ENCODE measurements around the gene TNP2.

The TNP2 gene

DNA sequence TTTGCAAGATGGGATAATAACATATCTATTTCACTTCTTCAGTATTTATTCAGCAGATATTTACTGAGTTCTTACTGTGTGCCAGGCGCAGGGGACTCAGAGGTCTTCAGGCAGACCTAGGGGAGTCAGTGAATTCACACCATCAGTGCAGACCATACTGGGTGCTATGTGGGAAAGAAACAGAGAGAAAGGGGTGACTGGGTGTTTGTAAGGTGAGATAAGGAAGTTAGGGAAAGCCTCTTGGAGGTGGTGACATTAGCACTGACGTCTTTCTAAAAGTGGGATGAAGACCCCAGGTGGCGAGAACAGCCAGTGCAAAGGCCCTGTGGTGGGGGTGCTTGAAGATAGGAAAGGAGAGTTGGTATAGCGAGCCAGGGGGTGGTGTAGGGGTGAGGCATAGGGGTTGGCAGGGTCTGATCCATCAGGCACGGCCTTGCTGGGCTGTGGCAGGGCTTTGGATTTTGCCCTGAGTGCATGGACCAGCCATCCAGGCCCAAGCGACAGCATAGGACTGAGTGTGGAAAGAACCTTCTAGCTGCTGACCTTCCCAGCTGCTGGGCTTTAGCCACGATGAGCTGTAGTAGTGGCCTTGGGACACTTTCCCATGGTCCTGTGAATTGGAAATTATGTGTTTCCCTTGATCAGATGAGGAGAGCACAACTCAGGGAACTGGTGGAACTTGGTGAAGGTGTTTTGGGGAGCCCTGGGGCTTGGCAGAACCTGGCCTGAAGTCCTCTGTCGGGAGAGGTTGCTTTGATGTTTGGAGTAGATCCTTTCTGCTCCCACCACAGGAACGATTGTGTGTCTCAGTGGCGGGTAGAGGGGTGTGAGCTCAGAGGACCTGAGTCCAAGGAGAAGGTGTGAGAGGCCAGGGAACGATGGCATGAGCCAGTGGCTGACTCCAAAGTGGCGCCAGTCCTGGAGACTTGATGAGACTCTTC, 9.2 kb downstream of the TNP2 start:
- TF ChIP-seq, protein P1, sequence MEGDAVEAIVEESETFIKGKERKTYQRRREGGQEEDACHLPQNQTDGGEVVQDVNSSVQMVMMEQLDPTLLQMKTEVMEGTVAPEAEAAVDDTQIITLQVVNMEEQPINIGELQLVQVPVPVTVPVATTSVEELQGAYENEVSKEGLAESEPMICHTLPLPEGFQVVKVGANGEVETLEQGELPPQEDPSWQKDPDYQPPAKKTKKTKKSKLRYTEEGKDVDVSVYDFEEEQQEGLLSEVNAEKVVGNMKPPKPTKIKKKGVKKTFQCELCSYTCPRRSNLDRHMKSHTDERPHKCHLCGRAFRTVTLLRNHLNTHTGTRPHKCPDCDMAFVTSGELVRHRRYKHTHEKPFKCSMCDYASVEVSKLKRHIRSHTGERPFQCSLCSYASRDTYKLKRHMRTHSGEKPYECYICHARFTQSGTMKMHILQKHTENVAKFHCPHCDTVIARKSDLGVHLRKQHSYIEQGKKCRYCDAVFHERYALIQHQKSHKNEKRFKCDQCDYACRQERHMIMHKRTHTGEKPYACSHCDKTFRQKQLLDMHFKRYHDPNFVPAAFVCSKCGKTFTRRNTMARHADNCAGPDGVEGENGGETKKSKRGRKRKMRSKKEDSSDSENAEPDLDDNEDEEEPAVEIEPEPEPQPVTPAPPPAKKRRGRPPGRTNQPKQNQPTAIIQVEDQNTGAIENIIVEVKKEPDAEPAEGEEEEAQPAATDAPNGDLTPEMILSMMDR (IDR thresholded peaks at IDR 0.05; ENCODE audit: control insufficient read depth, extremely low read depth, insufficient read depth): no peak
- H3K4me3 ChIP-seq (ENCODE audit: low read depth, low read length): no peak overlapping the region
- no peak for DNase-seq (ENCODE audit: low read depth)

DNA sequence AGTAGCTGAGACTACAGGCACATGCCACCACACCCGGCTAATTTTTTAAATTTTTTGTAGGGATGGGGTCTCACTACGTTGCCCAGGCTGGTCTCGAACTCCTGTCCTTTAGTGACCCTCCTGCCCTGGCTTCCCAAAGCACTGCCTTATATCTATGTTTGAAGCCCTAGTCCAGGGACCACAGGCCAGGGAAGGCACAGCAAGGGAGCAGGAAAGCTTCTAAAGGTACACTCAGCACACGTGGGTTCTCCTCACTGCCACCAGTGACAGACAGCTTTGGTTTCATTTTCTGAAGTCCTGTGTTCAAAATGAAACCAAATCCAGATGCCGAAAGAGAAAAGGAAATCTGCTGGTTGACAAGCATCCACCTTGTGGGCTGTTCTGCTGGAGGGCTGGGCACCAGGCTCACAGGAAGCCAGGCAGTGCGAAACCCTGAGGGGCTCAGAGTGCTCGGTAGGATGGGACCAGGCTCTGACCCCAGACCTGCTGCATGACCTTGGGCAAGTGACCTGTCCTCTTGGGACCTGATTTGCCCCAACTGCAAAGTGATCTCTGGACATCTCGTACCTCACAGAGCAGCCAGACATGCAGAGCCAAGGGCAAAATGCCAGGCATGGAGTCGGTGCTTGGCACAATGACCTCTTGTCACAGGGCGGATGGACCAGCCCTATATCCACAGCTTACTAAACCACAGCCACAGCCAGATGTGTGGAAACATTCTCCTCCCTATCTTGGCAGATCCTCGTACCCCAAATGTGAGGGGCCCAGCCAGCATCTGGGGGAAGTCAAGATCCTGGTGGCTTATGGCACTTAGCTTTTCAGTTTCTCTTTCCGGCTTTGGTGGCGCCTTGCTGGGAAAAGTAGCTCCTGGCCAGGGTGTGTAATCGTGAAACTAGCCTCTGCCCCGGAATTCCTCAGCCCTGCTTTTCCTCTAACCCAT, 10.3 kb downstream of the TNP2 start:
- peak; percentile 10 for DNase-seq (ENCODE audit: low read depth)
- TF ChIP-seq, protein P1 (IDR thresholded peaks at IDR 0.05; ENCODE audit: control insufficient read depth, extremely low read depth, insufficient read depth): no peak
- no peak overlapping the region for H3K4me3 ChIP-seq (ENCODE audit: low read depth, low read length)

DNA sequence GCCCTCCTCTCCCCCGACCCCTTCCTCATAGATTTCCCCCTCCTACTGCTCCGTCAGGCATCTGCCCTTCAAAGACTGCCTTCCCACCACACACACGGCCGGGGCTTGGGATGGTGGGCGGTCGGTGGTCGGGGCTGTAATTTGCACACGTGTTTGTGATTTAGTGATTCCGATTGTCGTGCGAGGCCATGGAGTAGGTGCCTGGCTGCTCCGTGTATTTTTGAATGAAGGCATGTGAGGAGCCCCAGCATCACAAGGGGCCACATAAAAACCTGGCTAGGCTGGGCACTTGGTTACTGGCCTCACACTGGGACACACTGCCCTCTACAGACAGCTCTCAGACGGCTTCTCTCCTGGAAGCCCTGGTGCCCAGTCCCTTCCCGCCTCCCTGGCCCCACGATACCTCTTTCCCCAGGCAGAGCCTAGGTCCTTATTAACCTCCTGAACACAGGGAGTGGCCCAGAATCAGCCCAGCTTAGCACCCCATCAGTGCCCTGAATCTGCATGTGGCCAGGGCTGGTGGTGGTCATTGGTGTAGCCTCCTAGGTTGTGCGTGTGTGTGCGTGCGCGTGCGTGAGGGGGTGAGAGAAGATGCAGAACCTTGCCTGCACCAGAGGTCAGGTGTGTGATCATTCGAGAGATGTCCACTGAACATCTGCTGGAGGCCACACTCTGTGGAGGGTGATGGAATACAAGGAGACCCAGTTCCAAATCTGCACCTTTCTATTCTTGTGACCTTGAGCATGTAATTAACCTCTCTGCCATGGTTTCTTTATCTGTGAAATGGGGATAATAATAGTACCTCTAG, 11.8 kb downstream of the TNP2 start:
- TF ChIP-seq, protein P1 (IDR thresholded peaks at IDR 0.05; ENCODE audit: control insufficient read depth, extremely low read depth, insufficient read depth): peak; percentile 81
- peak; percentile 44 for DNase-seq (ENCODE audit: low read depth)
- peak overlapping the region; percentile 77 for H3K4me3 ChIP-seq (ENCODE audit: low read depth, low read length)

DNA sequence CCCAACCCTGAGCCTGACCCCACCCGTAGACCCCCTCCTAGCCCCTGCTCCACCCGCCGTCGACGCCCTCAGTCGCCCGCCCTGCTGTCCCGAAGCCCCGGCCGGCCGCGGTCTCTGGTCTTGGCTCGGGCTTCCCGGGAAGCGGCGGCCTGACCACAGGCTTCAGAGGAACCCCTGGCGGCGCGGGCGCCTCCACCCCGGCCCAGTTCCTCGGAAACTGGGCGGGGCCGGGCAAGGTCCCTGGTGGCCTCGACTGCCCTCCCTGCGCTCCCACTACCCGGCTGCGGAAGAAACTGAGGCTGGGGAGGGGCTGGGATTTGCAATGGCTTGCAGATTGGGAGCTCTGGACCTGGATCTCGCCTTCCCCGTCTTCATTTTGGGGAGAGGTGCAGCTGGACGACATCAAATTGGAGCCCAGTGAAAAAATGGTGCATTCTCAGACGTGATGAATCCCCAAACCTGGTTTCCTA, 12.4 kb downstream of the TNP2 start:
- no peak for DNase-seq (ENCODE audit: low read depth)
- TF ChIP-seq, protein P1 (IDR thresholded peaks at IDR 0.05; ENCODE audit: control insufficient read depth, extremely low read depth, insufficient read depth): no peak
- peak overlapping the region; percentile 77 for H3K4me3 ChIP-seq (ENCODE audit: low read depth, low read length)

DNA sequence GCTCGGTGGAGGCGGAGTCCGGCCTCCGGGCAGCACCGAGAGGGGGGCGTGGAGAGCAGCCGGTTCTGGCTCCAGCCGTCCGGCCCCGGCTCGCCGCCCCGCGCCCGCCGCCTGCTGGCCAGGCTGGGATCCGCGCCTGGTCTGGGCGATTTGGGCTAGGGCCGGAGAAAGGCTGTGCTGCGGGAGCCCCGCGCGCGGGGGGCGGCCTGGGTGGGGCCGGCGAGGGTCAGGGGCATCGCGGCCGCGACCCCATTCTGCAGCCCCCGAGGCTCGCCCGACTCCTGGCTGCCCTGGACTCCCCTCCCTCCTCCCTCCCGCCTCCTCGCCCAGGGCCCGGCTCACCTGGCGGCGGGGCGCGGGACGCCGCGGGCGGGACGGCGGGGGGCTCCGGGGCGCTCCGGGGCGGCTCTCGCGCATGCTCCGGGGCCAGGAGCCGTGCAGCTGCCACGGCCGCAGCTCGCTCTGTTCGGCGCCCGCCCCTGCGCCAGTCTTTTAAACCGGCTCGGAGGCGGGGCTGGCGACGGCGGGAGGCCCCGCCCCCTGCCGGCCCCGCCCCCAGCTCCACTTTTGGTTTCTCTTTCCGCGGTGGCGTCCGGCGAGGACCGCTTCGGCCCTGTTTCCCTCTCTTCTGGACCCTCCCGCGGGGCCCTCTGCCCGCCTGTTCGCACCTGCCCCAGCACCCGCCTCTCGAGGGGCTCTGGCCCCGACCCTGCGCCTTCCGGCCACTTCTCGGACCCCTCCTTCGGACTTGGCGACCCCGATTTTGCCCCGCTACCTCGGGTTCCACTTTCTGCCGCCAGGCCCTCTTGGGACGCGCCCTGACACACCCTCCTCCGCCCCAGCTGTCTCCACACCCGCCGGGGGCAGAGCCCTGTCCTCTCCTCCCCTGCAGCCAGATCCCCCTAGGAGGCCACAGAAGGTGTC, 13.1 kb downstream of the TNP2 start, which contains the start of gene SOCS1:
Gene SOCS1, minus strand, starts transcription at position 468 of the 924 bp plus-strand sequence. CDS start 726 bp downstream, outside the sequence.
- peak within 1 kb of the TSS; percentile 77 for H3K4me3 ChIP-seq (ENCODE audit: low read depth, low read length)
- DNase-seq (ENCODE audit: low read depth): peak; percentile 7
- TF ChIP-seq, protein P1 (IDR thresholded peaks at IDR 0.05; ENCODE audit: control insufficient read depth, extremely low read depth, insufficient read depth): peak; percentile 94
